Measurements from ENCODE around the gene GDF15. TPM values are rescaled to one million over a fixed set of nuclear protein-coding genes. Genes with fewer than 3 reads are reported as not detected.

The GDF15 gene
- total and polyA plus RNA-seq, 4 experiments from 2014 or later, result 1.2 TPM; not detected in 2

- peak overlapping the region; percentile 56 for H3K27ac ChIP-seq (ENCODE audit: low read depth, low read length)
- no peaks in the 10 kb centered on the region for H3K9me3 ChIP-seq (ENCODE audit: control insufficient read depth in 1 of 2, low read length in 2 of 2)
- peak overlapping the region; percentile 23 to 42 for H3K4me3 ChIP-seq (ENCODE audit: low read length in 2 of 2)
- Mint-ChIP-seq H3K27me3 (peaks cover 2 to 5% of the 10 kb centered on the region in 2 donors), H3K9me3 (peaks cover 0 to 5% (median 0%) of the 10 kb centered on the region in 8 donors), H3K36me3 (peaks cover 0 to 12% of the 10 kb centered on the region in 2 donors), H3K27ac (peak overlapping the region; percentile 90 to 97 (median 96)), H3K4me1 (peaks cover 60 to 88% (median 73%) of the 10 kb centered on the region in 4 donors), H3K4me3 (peak overlapping the region; percentile 79 to 90 (median 86))
- H3K4me1 ChIP-seq (ENCODE audit: insufficient read depth, low read length), result peaks cover 84% of the 10 kb centered on the region
- H3K27me3 ChIP-seq (ENCODE audit: insufficient read depth, low read length), result no peaks in the 10 kb centered on the region
- ChIA-PET POLR2A (ENCODE audit: partially characterized antibody) (interaction anchor here (0.7 to 13.3 kb wide), 21 partner anchors 8 to 559 kb away, joined by 3 to 238 read pairs (median 4); partner anchors contain the start of genes ARRDC2, COPE, DDX49 and ISYNA1), CTCF (ENCODE audit: partially characterized antibody) (interaction anchor here (0.8 to 5.0 kb wide), 9 partner anchors 9 to 210 kb away, joined by 3 to 29 read pairs (median 4); partner anchors contain the start of gene JUND)
- peak in 3 of 5 donors; percentile 40 to 71 (median 45) for DNase-seq
- intact Hi-C loops (cut with micrococcal nuclease), result loop anchor here (1.0 to 10.0 kb wide), 5 partner anchors 11 to 414 kb away; partner anchors contain the start of genes ARRDC2 and MAST3
- no peaks in the 10 kb centered on the region for H3K36me3 ChIP-seq (ENCODE audit: insufficient read depth, low read length)
Observed at GRCh38 chr19:18418483-18419194, 32.7 kb downstream of the GDF15 start.

- peak within 1 kb of the TSS; percentile 96 to 98 (median 97) for H3K27ac Mint-ChIP-seq
- Histone ChIP-seq H3K4me1 (ENCODE audit: insufficient read depth, low read length) (peaks cover 87% of the 10 kb centered on the region), H3K27me3 (ENCODE audit: insufficient read depth, low read length) (no peaks in the 10 kb centered on the region), H3K9me3 (ENCODE audit: control insufficient read depth in 1 of 2, low read length in 2 of 2) (no peaks in the 10 kb centered on the region), H3K4me3 (ENCODE audit: low read length in 2 of 2) (peak within 1 kb of the TSS; percentile 29 to 64), H3K27ac (ENCODE audit: low read depth, low read length) (peak within 1 kb of the TSS; percentile 70), H3K36me3 (ENCODE audit: insufficient read depth, low read length) (no peaks in the 10 kb centered on the region)
- POLR2A ChIA-PET (ENCODE audit: partially characterized antibody), result interaction anchor here (0.8 to 13.3 kb wide), 16 partner anchors 15 to 560 kb away, joined by 3 to 238 read pairs (median 4); partner anchors contain the start of genes ARRDC2, COPE, DDX49 and ISYNA1
- peaks cover 62 to 90% (median 76%) of the 10 kb centered on the region in 4 donors for H3K4me1 Mint-ChIP-seq
- CTCF ChIA-PET (ENCODE audit: partially characterized antibody), result interaction anchor here (0.8 to 5.0 kb wide), 8 partner anchors 10 to 211 kb away, joined by 3 to 29 read pairs (median 4); partner anchors contain the start of gene JUND
- DNase-seq, result peak; percentile 76 to 83 (median 81)
- H3K9me3 Mint-ChIP-seq, result peaks cover 0 to 5% (median 0%) of the 10 kb centered on the region in 8 donors
- peaks cover 2 to 5% of the 10 kb centered on the region in 2 donors for H3K27me3 Mint-ChIP-seq
- H3K36me3 Mint-ChIP-seq, result peaks cover 0 to 12% of the 10 kb centered on the region in 2 donors
- peak within 1 kb of the TSS; percentile 92 to 96 (median 94) for H3K4me3 Mint-ChIP-seq
- intact Hi-C loops (cut with micrococcal nuclease), result loop anchor here (1.0 to 10.0 kb wide), 5 partner anchors 10 to 414 kb away; partner anchors contain the start of genes ARRDC2 and MAST3
Observed at GRCh38 chr19:18419195-18419698, 33.3 kb downstream of the GDF15 start, which contains the start of gene SSBP4. TSS of gene SSBP4 (plus strand) at chr19:18419398. CDS start at chr19:18419649, 251 bp downstream.

- Mint-ChIP-seq H3K27me3 (peaks cover 2 to 5% of the 10 kb centered on the region in 2 donors), H3K27ac (peak overlapping the region; percentile 96 to 98 (median 97)), H3K4me3 (peak overlapping the region; percentile 92 to 96 (median 94)), H3K36me3 (peaks cover 0 to 12% of the 10 kb centered on the region in 2 donors), H3K4me1 (peaks cover 59 to 90% (median 74%) of the 10 kb centered on the region in 4 donors), H3K9me3 (peaks cover 0 to 5% (median 0%) of the 10 kb centered on the region in 8 donors)
- intact Hi-C loops (cut with micrococcal nuclease), result loop anchor here (1.0 to 10.0 kb wide), 5 partner anchors 9 to 415 kb away; partner anchors contain the start of genes ARRDC2 and MAST3
- peak overlapping the region; percentile 70 for H3K27ac ChIP-seq (ENCODE audit: low read depth, low read length)
- ChIA-PET CTCF (ENCODE audit: partially characterized antibody) (interaction anchor here (0.8 to 5.0 kb wide), 9 partner anchors 10 to 228 kb away, joined by 3 to 29 read pairs (median 4); partner anchors contain the start of gene JUND), POLR2A (ENCODE audit: partially characterized antibody) (interaction anchor here (0.5 to 13.3 kb wide), 14 partner anchors 9 to 561 kb away, joined by 3 to 238 read pairs (median 4); partner anchors contain the start of genes ARRDC2, COPE, DDX49 and ISYNA1)
- peak; percentile 46 to 73 (median 55) for DNase-seq
- peak overlapping the region; percentile 29 to 64 for H3K4me3 ChIP-seq (ENCODE audit: low read length in 2 of 2)
- no peaks in the 10 kb centered on the region for H3K9me3 ChIP-seq (ENCODE audit: control insufficient read depth in 1 of 2, low read length in 2 of 2)
- peaks cover 87% of the 10 kb centered on the region for H3K4me1 ChIP-seq (ENCODE audit: insufficient read depth, low read length)
- no peaks in the 10 kb centered on the region for H3K27me3 ChIP-seq (ENCODE audit: insufficient read depth, low read length)
- H3K36me3 ChIP-seq (ENCODE audit: insufficient read depth, low read length), result no peaks in the 10 kb centered on the region
Observed at GRCh38 chr19:18419699-18420460, 33.9 kb downstream of the GDF15 start.

- peak overlapping the region in 1 of 2 donors; percentile 64 for H3K4me3 ChIP-seq (ENCODE audit: low read length in 2 of 2)
- no peaks in the 10 kb centered on the region for H3K27me3 ChIP-seq (ENCODE audit: insufficient read depth, low read length)
- no peaks in the 10 kb centered on the region for H3K9me3 ChIP-seq (ENCODE audit: control insufficient read depth in 1 of 2, low read length in 2 of 2)
- peaks cover 87% of the 10 kb centered on the region for H3K4me1 ChIP-seq (ENCODE audit: insufficient read depth, low read length)
- ChIA-PET POLR2A (ENCODE audit: partially characterized antibody) (interaction anchor here (1.2 to 13.3 kb wide), 4 partner anchors 10 to 140 kb away, joined by 3 to 238 read pairs (median 64); partner anchors contain the start of genes ELL, ISYNA1 and JUND), CTCF (ENCODE audit: partially characterized antibody) (interaction anchor here (1.0 to 5.0 kb wide), 4 partner anchors 10 to 229 kb away, joined by 3 to 29 read pairs (median 18); partner anchors contain the start of gene JUND)
- peak overlapping the region; percentile 70 for H3K27ac ChIP-seq (ENCODE audit: low read depth, low read length)
- H3K27ac Mint-ChIP-seq, result peak overlapping the region; percentile 96 to 98 (median 97)
- peaks cover 0 to 5% (median 0%) of the 10 kb centered on the region in 8 donors for H3K9me3 Mint-ChIP-seq
- peak overlapping the region; percentile 92 to 96 (median 94) for H3K4me3 Mint-ChIP-seq
- H3K36me3 ChIP-seq (ENCODE audit: insufficient read depth, low read length), result no peaks in the 10 kb centered on the region
- H3K27me3 Mint-ChIP-seq, result peaks cover 2 to 5% of the 10 kb centered on the region in 2 donors
- H3K4me1 Mint-ChIP-seq, result peaks cover 58 to 87% (median 76%) of the 10 kb centered on the region in 4 donors
- peaks cover 0 to 14% of the 10 kb centered on the region in 2 donors for H3K36me3 Mint-ChIP-seq
- DNase-seq, result peak in 1 of 5 donors; percentile 44
- intact Hi-C loops (cut with micrococcal nuclease), result no loop called here
Observed at GRCh38 chr19:18420930-18421329, 35.0 kb downstream of the GDF15 start.

GRCh38 chr19:18421371-18421959 is 35.5 kb downstream of the GDF15 start:
- Mint-ChIP-seq H3K4me1 (peaks cover 56 to 86% (median 73%) of the 10 kb centered on the region in 4 donors), H3K9me3 (peaks cover 0 to 5% (median 0%) of the 10 kb centered on the region in 8 donors), H3K27me3 (peaks cover under 1 to 5% of the 10 kb centered on the region in 2 donors), H3K27ac (peak overlapping the region; percentile 92 to 98 (median 96)), H3K36me3 (peaks cover 0 to 14% of the 10 kb centered on the region in 2 donors), H3K4me3 (peak overlapping the region; percentile 92 to 96 (median 94))
- H3K36me3 ChIP-seq (ENCODE audit: insufficient read depth, low read length), result no peaks in the 10 kb centered on the region
- peak overlapping the region in 1 of 2 donors; percentile 64 for H3K4me3 ChIP-seq (ENCODE audit: low read length in 2 of 2)
- no peaks in the 10 kb centered on the region for H3K27me3 ChIP-seq (ENCODE audit: insufficient read depth, low read length)
- POLR2A ChIA-PET (ENCODE audit: partially characterized antibody), result interaction anchor here (1.2 to 13.3 kb wide), 6 partner anchors 8 to 141 kb away, joined by 4 to 238 read pairs (median 10); partner anchors contain the start of genes ELL, ISYNA1 and JUND
- intact Hi-C loops (cut with micrococcal nuclease), result no loop called here
- H3K4me1 ChIP-seq (ENCODE audit: insufficient read depth, low read length), result peaks cover 87% of the 10 kb centered on the region
- CTCF ChIA-PET (ENCODE audit: partially characterized antibody), result interaction anchor here (0.9 to 5.0 kb wide), 4 partner anchors 10 to 426 kb away, joined by 3 to 29 read pairs (median 12); partner anchors contain the start of gene JUND
- peak in 1 of 5 donors; percentile 44 for DNase-seq
- H3K9me3 ChIP-seq (ENCODE audit: control insufficient read depth in 1 of 2, low read length in 2 of 2), result no peaks in the 10 kb centered on the region
- H3K27ac ChIP-seq (ENCODE audit: low read depth, low read length), result peak overlapping the region; percentile 70
